IMR-90 (cell line): ENCODE data around the gene ADAM12. TPM values are rescaled to one million over a fixed set of nuclear protein-coding genes. Genes with fewer than 3 reads are reported as not detected.

Experiments
- ATAC-seq: fragments of 200-7000 bp; cut with Tn5 transposase; 2 replicates; pipeline ENCODE4 v1.9.1; 2020; ENCODE audit warnings: low read depth, mild to moderate bottlenecking, moderate library complexity
- BruUV-seq: library from RNA; stranded (reverse); fragments of 400-500 nt; replicated peaks from 2 replicates; lab custom pipeline; 2021; lab: Mats Ljungman, UMichigan
- CTCF ChIA-PET: fragments of 300-600 bp; formaldehyde crosslinking; extraction: SDS; loops from one replicate; lab custom pipeline; 2021; ENCODE audit warnings: antibody characterized with exemption; lab: Yijun Ruan, JAX
- POLR2A ChIA-PET: fragments of 300-600 bp; sonication (Branson Sonifier 250); formaldehyde crosslinking; loops from one replicate; lab custom pipeline; 2022; ENCODE audit warnings: antibody characterized with exemption; ENCODE audit not compliant: unreplicated experiment; lab: Charles Lee
- DNase-seq: peaks from one replicate; pipeline ENCODE4 v3.0.0; 2013
- H2AFZ ChIP-seq: replicated peaks from 2 replicates; pipeline ENCODE3; 2013; ENCODE audit warnings: low read length, mild to moderate bottlenecking; ENCODE audit not compliant: poor library complexity
- H2AK5ac ChIP-seq: 2 replicates; pipeline ENCODE4 v1.6.1; 2013; ENCODE audit warnings: low read depth, low read length, inconsistent platforms
- H2AK9ac ChIP-seq: replicated peaks from 2 replicates; pipeline ENCODE3; 2013; ENCODE audit warnings: mild to moderate bottlenecking, low read depth, low read length, moderate library complexity; ENCODE audit not compliant: poor library complexity
- H2BK120ac ChIP-seq: 2 replicates; pipeline ENCODE4 v1.6.1; 2013; ENCODE audit warnings: low read depth, low read length, inconsistent platforms
- H2BK15ac ChIP-seq: 3 replicates; pipeline ENCODE4 v1.6.1; 2013; ENCODE audit warnings: low read depth, low read length, inconsistent platforms
- H2BK20ac ChIP-seq: 2 replicates; pipeline ENCODE4 v1.6.1; 2013; ENCODE audit warnings: low read depth, mild to moderate bottlenecking, inconsistent platforms, low read length, moderate library complexity
- H2BK5ac ChIP-seq: 2 replicates; pipeline ENCODE4 v1.6.1; 2013; ENCODE audit warnings: mild to moderate bottlenecking, low read depth, low read length, inconsistent platforms; ENCODE audit not compliant: poor library complexity, severe bottlenecking
- H3K14ac ChIP-seq: replicated peaks from 2 replicates; pipeline ENCODE4 v1.6.1; 2013; ENCODE audit warnings: low read depth, low read length, inconsistent platforms
- H3K18ac ChIP-seq: 2 replicates; pipeline ENCODE4 v1.6.1; 2013; ENCODE audit warnings: low read depth, low read length, control low read depth
- H3K23ac ChIP-seq: 2 replicates; pipeline ENCODE4 v1.6.1; 2013; ENCODE audit warnings: low read depth, low read length, inconsistent platforms
- H3K27ac ChIP-seq: 2 replicates; pipeline ENCODE4 v1.5.1; 2013; ENCODE audit warnings: mild to moderate bottlenecking, control low read depth, low read length; ENCODE audit not compliant: insufficient read depth
- H3K27me3 ChIP-seq: 2 replicates; pipeline ENCODE4 v1.6.1; 2013; ENCODE audit warnings: low read length; ENCODE audit not compliant: control insufficient read depth, insufficient read depth
- H3K36me3 ChIP-seq: 2 replicates; pipeline ENCODE4 v1.6.1; 2013; ENCODE audit warnings: low read length, mixed read lengths; ENCODE audit not compliant: control insufficient read depth, insufficient read depth
- H3K4ac ChIP-seq: 2 replicates; pipeline ENCODE4 v1.6.1; 2013; ENCODE audit warnings: low read depth, low read length, inconsistent platforms
- H3K4me1 ChIP-seq: 2 replicates; pipeline ENCODE4 v1.6.1; 2013; ENCODE audit warnings: low read length, mixed read lengths; ENCODE audit not compliant: control insufficient read depth, insufficient read depth
- H3K4me2 ChIP-seq: 2 replicates; pipeline ENCODE4 v1.6.1; 2013; ENCODE audit warnings: low read depth, mild to moderate bottlenecking, control low read depth, low read length, moderate library complexity
- H3K4me3 ChIP-seq: 2 replicates; pipeline ENCODE4 v1.5.1; 2013; ENCODE audit warnings: low read depth, mild to moderate bottlenecking, control low read depth, low read length, moderate library complexity; ENCODE audit not compliant: insufficient read depth
- H3K56ac ChIP-seq: 2 replicates; pipeline ENCODE4 v1.6.1; 2013; ENCODE audit warnings: low read length, inconsistent platforms; ENCODE audit not compliant: insufficient read depth; ENCODE audit errors: extremely low read depth
- H3K79me1 ChIP-seq, 2 experiments: 2 replicates each; pipeline ENCODE4 v1.6.1; 2013; ENCODE audit warnings: low read length in 2 of 2, inconsistent platforms in 1 of 2, low read depth in 1 of 2
- H3K9ac ChIP-seq: 2 replicates; pipeline ENCODE4 v1.6.1; 2013; ENCODE audit warnings: low read depth, low read length, control low read depth
- H3K9me1 ChIP-seq: 2 replicates; pipeline ENCODE4 v1.6.1; 2013; ENCODE audit warnings: low read length, inconsistent platforms; ENCODE audit not compliant: insufficient read depth
- H3K9me3 ChIP-seq: 2 replicates; pipeline ENCODE4 v1.6.1; 2013; ENCODE audit warnings: low read length; ENCODE audit not compliant: control insufficient read depth, insufficient read depth
- H4K20me1 ChIP-seq: 2 replicates; pipeline ENCODE4 v1.6.1; 2013; ENCODE audit warnings: low read length, inconsistent platforms; ENCODE audit not compliant: insufficient read depth
- H4K5ac ChIP-seq: 2 replicates; pipeline ENCODE4 v1.6.1; 2013; ENCODE audit warnings: mild to moderate bottlenecking, low read depth, low read length, control low read depth
- H4K8ac ChIP-seq, 2 experiments: 2 replicates each; pipeline ENCODE4 v1.6.1; 2013; ENCODE audit warnings: low read depth in 2 of 2, low read length in 2 of 2, control low read depth in 1 of 2, inconsistent platforms in 1 of 2
- H4K91ac ChIP-seq: 2 replicates; pipeline ENCODE4 v1.6.1; 2013; ENCODE audit warnings: low read depth, low read length, inconsistent platforms; ENCODE audit not compliant: insufficient read depth
- BHLHE40 ChIP-seq: fragments of 150-350 bp; IDR thresholded peaks from 2 replicates; pipeline ENCODE4 v1.6.1; 2016; ENCODE audit warnings: mild to moderate bottlenecking, low read depth, low read length
- CEBPB ChIP-seq: IDR thresholded peaks from 2 replicates; pipeline ENCODE4 v1.6.1; 2012; ENCODE audit warnings: low read depth, low read length, improper control_type of control experiment
- FOS ChIP-seq: fragments of 150-350 bp; IDR thresholded peaks from 2 replicates; pipeline ENCODE4 v1.6.1; 2016; ENCODE audit warnings: low read depth, low read length
- MAFK ChIP-seq: IDR thresholded peaks from 2 replicates; pipeline ENCODE4 v1.6.1; 2012; ENCODE audit warnings: low read depth, low read length, improper control_type of control experiment
- POLR2A ChIP-seq: IDR thresholded peaks from 2 replicates; pipeline ENCODE4 v1.6.1; 2012; ENCODE audit warnings: mild to moderate bottlenecking, low read depth, low read length
- RFX5 ChIP-seq: IDR thresholded peaks from 2 replicates; pipeline ENCODE4 v1.8.0; 2012; ENCODE audit warnings: low read depth, mild to moderate bottlenecking, low read length, moderate library complexity
- SMC3 ChIP-seq: fragments of 150-350 bp; IDR thresholded peaks from 2 replicates; pipeline ENCODE4 v1.6.1; 2016; ENCODE audit warnings: low read depth, mild to moderate bottlenecking, antibody characterized with exemption, low read length, moderate library complexity
- WGBS, 2 experiments: methylation state at CpG; one replicate each; pipeline versions ENCODE4 v1.1.5 to v1.1.7; 2013; ENCODE audit warnings: missing lambda C conversion rate in 2 of 2; ENCODE audit not compliant: insufficient read length in 1 of 2; ENCODE audit errors: extremely low coverage in 2 of 2; 5-methylcytosine and 5-hydroxymethylcytosine counted together
- dilution Hi-C: fragments of 300-500 bp; cut with HindIII; formaldehyde crosslinking; loops from one replicate; pipeline ENCODE4 v1.14.3; 2018; ENCODE audit warnings: low sequenced_read_pairs; ENCODE audit not compliant: unreplicated experiment
- in situ Hi-C: fragments of 300-500 bp; cut with MboI; formaldehyde crosslinking; loops from 3 replicates; pipeline ENCODE4 v1.14.3; 2019; ENCODE audit warnings: low sequenced_read_pairs, inconsistent platforms, mixed read lengths
- intact Hi-C: fragments of 100-400 bp; cut with micrococcal nuclease; formaldehyde crosslinking; loops from 2 replicates; pipeline ENCODE4 v1.10.0; 2022
- polyA plus RNA-seq, 3 experiments: library from polyadenylated mRNA; depleted of rRNA; stranded (reverse); fragments of >200 nt; gene quantifications; 2 replicates each; pipeline ENCODE4 v1.2.3, GENCODE V29; 2012; ENCODE audit warnings: low replicate concordance in 1 of 3
- total RNA-seq: library from RNA; depleted of rRNA; stranded (reverse); fragments of >200 nt; gene quantifications from 2 replicates; pipeline ENCODE4 v1.2.3, GENCODE V29; 2012

The ADAM12 gene
- total and polyA plus RNA-seq, 2 of the 4 experiments (the other 2 are of a cell fraction) = 9.6 to 10.2 TPM

DNA sequence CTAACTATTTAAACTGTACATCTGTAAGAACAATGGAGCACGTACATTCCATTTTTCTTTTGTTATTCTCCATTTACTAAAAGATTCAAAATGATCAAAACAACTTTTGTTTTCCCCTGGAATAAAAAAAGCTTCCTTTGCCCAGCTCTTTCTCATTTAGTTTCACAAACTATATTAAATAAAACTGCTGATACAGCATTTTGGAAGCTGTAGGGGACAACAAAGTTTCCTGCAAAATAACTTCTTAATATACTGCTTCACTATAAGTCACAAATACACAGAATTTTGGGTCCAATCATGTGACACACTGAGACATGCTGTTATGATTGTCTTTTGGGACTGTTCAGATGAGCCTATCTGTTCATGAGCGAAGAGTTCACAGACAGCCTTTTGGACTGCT is 222.4 kb downstream of the ADAM12 start:
- no peak overlapping the region for H3K27ac ChIP-seq
- POLR2A ChIA-PET = no interaction called here
- H2BK15ac ChIP-seq = no peak overlapping the region
- H3K23ac ChIP-seq = no peak overlapping the region
- CTCF ChIA-PET = interaction anchor here (0.9 kb wide), 1 partner anchor 9 kb away, joined by 3 read pairs; no protein-coding TSS in a partner anchor
- H3K14ac ChIP-seq = no peak overlapping the region
- H2AK9ac ChIP-seq = no peak overlapping the region
- H4K91ac ChIP-seq = no peak overlapping the region
- H3K56ac ChIP-seq = no peak overlapping the region
- no TSS peak for BruUV-seq
- no peak overlapping the region for H3K9ac ChIP-seq
- H3K4me2 ChIP-seq = no peak overlapping the region
- H3K27me3 ChIP-seq = no peaks in the 10 kb centered on the region; the same call in 1 of the 2 replicates
- in situ Hi-C loops (no loop called here), dilution Hi-C loops (no loop called here), intact Hi-C loops (no loop called here)
- no peaks in the 10 kb centered on the region for H3K36me3 ChIP-seq
- no peak overlapping the region for H3K4me3 ChIP-seq
- H2AFZ ChIP-seq = no peak overlapping the region
- H3K4ac ChIP-seq = no peak overlapping the region
- no peak overlapping the region for H2BK20ac ChIP-seq
- no peaks in the 10 kb centered on the region for H4K20me1 ChIP-seq
- H3K4me1 ChIP-seq = no peaks in the 10 kb centered on the region
- no peak overlapping the region for H3K18ac ChIP-seq
- H3K9me1 ChIP-seq = no peaks in the 10 kb centered on the region
- no peaks in the 10 kb centered on the region for H3K9me3 ChIP-seq
- no peak overlapping the region for H2AK5ac ChIP-seq
- no peaks in the 10 kb centered on the region for H3K79me1 ChIP-seq
- DNase-seq = no peak
- no peak overlapping the region for H4K8ac ChIP-seq
- no CpG with 5 or more reads among the region's 2 CpGs for WGBS, 2 experiments
- TF ChIP-seq BHLHE40 (no peak), MAFK (peak; percentile 99), SMC3 (no peak), POLR2A (no peak), FOS (no peak), CEBPB (no peak), RFX5 (no peak)
- H4K5ac ChIP-seq = no peak overlapping the region
- no peak for ATAC-seq
- H2BK5ac ChIP-seq = no peak overlapping the region
- no peak overlapping the region for H2BK120ac ChIP-seq
